Esophagus muscularis mucosa (tissue), 4 donors: ENCODE data around the gene SYAP1. TPM values are rescaled to one million over a fixed set of nuclear protein-coding genes. Genes with fewer than 3 reads are reported as not detected.

Experiments used
- DNase-seq: peaks from one replicate; pipeline ENCODE4 v3.0.0-alpha.2; 2017; ENCODE audit errors: extremely low spot score
- H3K27ac ChIP-seq, 4 donors: fragments of 200-600 bp; sonication (generic); replicated peaks in 1 of 4; 1 replicate in 3 of 4; 2 replicates in 1 of 4; pipeline ENCODE4 v1.5.1; 2016 to 2019; ENCODE audit warnings: mild to moderate bottlenecking in 1 of 4
- H3K27me3 ChIP-seq, 4 donors: fragments of 200-600 bp; sonication (generic); one replicate each; pipeline versions ENCODE4 v1.5.1 to v1.6.0; 2016 to 2019
- H3K36me3 ChIP-seq, 4 donors: fragments of 200-600 bp; sonication (generic); one replicate each; pipeline ENCODE4 v1.5.1; 2016 to 2019
- H3K4me1 ChIP-seq, 4 donors: fragments of 200-600 bp; sonication (generic); one replicate each; pipeline ENCODE4 v1.5.1; 2016 to 2019
- H3K4me3 ChIP-seq, 4 donors: fragments of 200-600 bp; sonication (generic); 1 replicate in 2 of 4; 2 replicates in 2 of 4; pipeline ENCODE4 v1.5.1; 2016 to 2019; ENCODE audit warnings: mild to moderate bottlenecking in 4 of 4, moderate library complexity in 1 of 4
- H3K9me3 ChIP-seq, 4 donors: fragments of 200-600 bp; sonication (generic); 1 replicate in 3 of 4; 2 replicates in 1 of 4; pipeline ENCODE4 v1.5.1; 2016 to 2019
- EP300 ChIP-seq: sonication (generic); formaldehyde crosslinking; IDR thresholded peaks from one replicate; pipeline ENCODE4 v1.6.1; 2017; ENCODE audit warnings: antibody characterized with exemption
- POLR2A ChIP-seq: fragments of 450-650 bp; IDR thresholded peaks from one replicate; pipeline ENCODE4 v1.6.1; 2017; ENCODE audit warnings: antibody characterized with exemption, moderate library complexity, mild to moderate bottlenecking, low read depth
- POLR2AphosphoS5 ChIP-seq, 2 donors: sonication (generic); formaldehyde crosslinking; IDR thresholded peaks; one replicate each; pipeline ENCODE4 v1.6.1; 2017; ENCODE audit warnings: antibody characterized with exemption in 2 of 2
- WGBS: methylation state at CpG from one replicate; pipeline ENCODE4 v1.1.5; 2018; 5-methylcytosine and 5-hydroxymethylcytosine counted together
- intact Hi-C: fragments of 100-400 bp; cut with DNase I; formaldehyde crosslinking; loops from one replicate; pipeline ENCODE4 v1.15.1; 2023
- total RNA-seq, 4 donors: library from RNA; depleted of rRNA; stranded (reverse); fragments of >200 nt; gene quantifications; one replicate each; pipeline versions ENCODE4 v1.1.0 to v1.2.1, GENCODE V29; 2016
- TF ChIP-seq, protein P1 (sequence below), 3 experiments: fragments of 200-600 bp in 2 of 3; fragments of 450-650 bp in 1 of 3; sonication (generic) in 2 of 3; IDR thresholded peaks; one replicate each; pipeline ENCODE4 v1.5.1; 2017 to 2019; ENCODE audit warnings: antibody characterized with exemption in 3 of 3, mild to moderate bottlenecking in 2 of 3, moderate library complexity in 1 of 3

Gene SYAP1
- total RNA-seq, 4 donors from 2014 or later, result 22.5 to 30.9 (median 28.5) TPM

DNA sequence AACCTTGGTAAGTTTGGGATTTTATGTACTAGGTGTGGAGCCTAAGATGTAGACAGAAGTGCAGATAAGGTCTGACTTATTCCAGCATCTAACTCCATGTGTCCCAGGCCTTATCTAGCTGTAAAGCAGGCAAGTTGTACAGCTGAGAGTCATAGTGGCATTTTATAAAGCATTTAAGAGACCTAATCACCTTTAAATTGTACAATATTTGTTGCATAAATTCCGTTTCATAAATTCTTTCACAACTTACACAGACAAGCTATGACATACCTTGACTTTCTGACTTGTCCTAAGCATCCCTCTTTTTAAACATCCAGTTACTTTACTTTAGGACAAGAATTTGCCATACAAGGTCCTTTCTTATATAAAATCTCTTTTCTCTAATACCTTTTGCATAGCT is 11.0 kb downstream of the SYAP1 start:
- 92% methylated on average over 1 of the region's 1 CpG for WGBS
- no peak for DNase-seq
- TF ChIP-seq POLR2AphosphoS5 (IDR thresholded peaks at IDR 0.05), result no peak
- TF ChIP-seq POLR2A, result no peak
- TF ChIP-seq, protein P1, sequence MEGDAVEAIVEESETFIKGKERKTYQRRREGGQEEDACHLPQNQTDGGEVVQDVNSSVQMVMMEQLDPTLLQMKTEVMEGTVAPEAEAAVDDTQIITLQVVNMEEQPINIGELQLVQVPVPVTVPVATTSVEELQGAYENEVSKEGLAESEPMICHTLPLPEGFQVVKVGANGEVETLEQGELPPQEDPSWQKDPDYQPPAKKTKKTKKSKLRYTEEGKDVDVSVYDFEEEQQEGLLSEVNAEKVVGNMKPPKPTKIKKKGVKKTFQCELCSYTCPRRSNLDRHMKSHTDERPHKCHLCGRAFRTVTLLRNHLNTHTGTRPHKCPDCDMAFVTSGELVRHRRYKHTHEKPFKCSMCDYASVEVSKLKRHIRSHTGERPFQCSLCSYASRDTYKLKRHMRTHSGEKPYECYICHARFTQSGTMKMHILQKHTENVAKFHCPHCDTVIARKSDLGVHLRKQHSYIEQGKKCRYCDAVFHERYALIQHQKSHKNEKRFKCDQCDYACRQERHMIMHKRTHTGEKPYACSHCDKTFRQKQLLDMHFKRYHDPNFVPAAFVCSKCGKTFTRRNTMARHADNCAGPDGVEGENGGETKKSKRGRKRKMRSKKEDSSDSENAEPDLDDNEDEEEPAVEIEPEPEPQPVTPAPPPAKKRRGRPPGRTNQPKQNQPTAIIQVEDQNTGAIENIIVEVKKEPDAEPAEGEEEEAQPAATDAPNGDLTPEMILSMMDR (IDR thresholded peaks at IDR 0.05), result no peak
- no peak for TF ChIP-seq EP300
- Histone ChIP-seq H3K27me3 (no peaks in the 10 kb centered on the region), H3K4me1 (no peaks in the 10 kb centered on the region), H3K9me3 (no peaks in the 10 kb centered on the region), H3K27ac (no peak overlapping the region), H3K4me3 (no peak overlapping the region), H3K36me3 (peaks cover 0 to 4% (median under 1%) of the 10 kb centered on the region in 4 donors)
- intact Hi-C loops, result no loop called here

GRCh38 chrX:16733013-16733412 is 13.6 kb downstream of the SYAP1 start:
- TF ChIP-seq POLR2A (no peak), EP300 (no peak)
- TF ChIP-seq, protein P1 (IDR thresholded peaks at IDR 0.05), result no peak
- intact Hi-C loops, result no loop called here
- H3K36me3 ChIP-seq, result peaks cover 3 to 29% (median 26%) of the 10 kb centered on the region in 4 donors
- no peak overlapping the region for H3K4me3 ChIP-seq
- DNase-seq, result no peak
- H3K4me1 ChIP-seq, result no peaks in the 10 kb centered on the region
- H3K9me3 ChIP-seq, result no peaks in the 10 kb centered on the region
- no peak overlapping the region for H3K27ac ChIP-seq
- no peaks in the 10 kb centered on the region for H3K27me3 ChIP-seq

DNA sequence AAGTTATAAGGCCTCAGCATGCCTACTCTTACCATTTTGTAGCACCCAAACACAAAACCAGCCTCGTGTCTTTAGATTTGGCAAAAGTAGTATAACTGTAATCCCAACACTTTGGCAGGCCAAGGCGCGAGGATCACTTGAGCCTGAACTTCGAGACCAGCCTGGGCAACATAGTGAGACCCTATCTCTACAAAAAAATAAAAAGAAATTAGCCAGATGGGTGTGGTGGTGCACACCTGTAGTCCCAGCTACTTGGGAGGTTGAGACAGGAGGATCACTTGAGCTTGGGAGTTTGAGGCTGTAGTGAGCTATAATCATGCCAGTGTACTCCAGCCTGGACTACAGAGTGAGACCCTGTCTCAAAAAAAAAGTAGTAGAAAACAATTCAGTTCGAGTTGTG is 17.6 kb downstream of the SYAP1 start:
- H3K4me1 ChIP-seq, result no peaks in the 10 kb centered on the region
- H3K27me3 ChIP-seq, result no peaks in the 10 kb centered on the region
- H3K27ac ChIP-seq, result no peak overlapping the region
- intact Hi-C loops, result no loop called here
- no peak overlapping the region for H3K4me3 ChIP-seq
- TF ChIP-seq EP300 (no peak), POLR2A (no peak), POLR2AphosphoS5 (IDR thresholded peaks at IDR 0.05) (no peak)
- TF ChIP-seq, protein P1 (IDR thresholded peaks at IDR 0.05), result no peak
- H3K9me3 ChIP-seq, result no peaks in the 10 kb centered on the region
- H3K36me3 ChIP-seq, result peaks cover 3 to 58% (median 55%) of the 10 kb centered on the region in 4 donors
- 95% methylated on average over 3 of the region's 5 CpGs for WGBS
- no peak for DNase-seq

DNA sequence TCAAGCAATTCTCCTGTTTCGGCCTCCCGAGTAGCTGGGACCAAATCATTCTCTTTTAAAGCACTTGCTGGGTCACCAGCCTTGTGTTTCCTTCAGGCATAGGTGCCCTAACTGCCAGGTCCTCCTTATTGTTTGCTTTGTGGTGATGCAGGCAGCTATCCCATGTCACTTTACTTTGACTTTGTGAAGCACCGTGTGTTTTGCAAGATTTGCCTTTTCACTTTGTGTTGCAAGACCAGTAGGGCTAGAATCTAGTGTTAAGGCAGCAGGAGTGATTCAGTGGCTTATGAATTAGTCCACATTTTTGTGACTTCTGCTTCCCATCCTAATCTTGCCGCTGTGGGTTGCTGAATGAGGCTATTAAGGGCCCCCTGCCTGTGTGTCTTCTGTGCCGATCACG is 20.2 kb downstream of the SYAP1 start:
- 72% methylated on average over 6 of the region's 6 CpGs for WGBS
- intact Hi-C loops, result no loop called here
- H3K36me3 ChIP-seq, result peaks cover 19 to 80% (median 78%) of the 10 kb centered on the region in 4 donors

More for the DNA sequence above, 20.2 kb downstream of the SYAP1 start:
- Histone ChIP-seq H3K27me3 (no peaks in the 10 kb centered on the region), H3K27ac (no peak overlapping the region), H3K4me3 (no peak overlapping the region), H3K4me1 (no peaks in the 10 kb centered on the region), H3K9me3 (no peaks in the 10 kb centered on the region)
- DNase-seq, result no peak
- TF ChIP-seq, protein P1 (IDR thresholded peaks at IDR 0.05), result no peak
- TF ChIP-seq POLR2A, result no peak
- TF ChIP-seq EP300, result no peak
- TF ChIP-seq POLR2AphosphoS5 (IDR thresholded peaks at IDR 0.05), result no peak
